HG02623 (cell line): ENCODE data around the gene MUC3A.
"Not testable (repeated sequence)": the region's sequence is repeated elsewhere in the genome, so short reads cannot be mapped to it uniquely, and the experiment has no call there.

Experiments used
- ATAC-seq: cut with Tn5 transposase; IDR thresholded peaks from one replicate; pipeline ENCODE4 v1.9.1; 2021; ENCODE audit warnings: moderate library complexity; ENCODE audit not compliant: unreplicated experiment

Gene MUC3A

GRCh38 chr7:100969066-100969615, 19.8 kb downstream of the MUC3A start, which contains the start of gene MUC12:
Gene MUC12 (plus strand): TSS chr7:100969565. CDS start chr7:100969623, 58 bp downstream.
- no peak for ATAC-seq

- ATAC-seq: no peak
Observed at GRCh38 chr7:100971111-100972001, 22.0 kb downstream of the MUC3A start.

GRCh38 chr7:100972002-100972347, 22.6 kb downstream of the MUC3A start:
- no peak for ATAC-seq

GRCh38 chr7:100974021-100974420, 24.7 kb downstream of the MUC3A start:
- ATAC-seq: no peak

DNA sequence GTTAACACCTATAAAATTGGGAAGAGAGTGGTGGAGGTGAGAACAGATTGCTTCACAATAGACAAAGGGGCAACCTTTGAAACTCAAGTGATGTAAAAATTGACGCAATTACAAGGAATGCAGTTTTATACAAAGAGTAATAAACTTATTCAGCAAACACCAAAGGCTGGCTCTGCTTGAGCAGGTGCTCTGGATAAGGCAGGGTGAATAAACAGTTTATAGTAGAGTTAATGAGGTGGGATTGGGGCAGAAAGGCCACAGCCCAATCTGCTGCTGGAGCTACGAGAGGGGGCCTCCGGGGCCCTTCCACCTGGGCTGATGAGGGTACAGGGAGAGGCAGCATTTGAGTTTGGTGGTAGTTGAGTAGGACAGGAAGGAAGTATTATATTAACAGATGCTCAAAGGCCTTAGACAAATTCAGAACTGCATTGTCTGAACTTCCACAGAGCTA, 26.1 kb downstream of the MUC3A start:
- ATAC-seq: no peak

DNA sequence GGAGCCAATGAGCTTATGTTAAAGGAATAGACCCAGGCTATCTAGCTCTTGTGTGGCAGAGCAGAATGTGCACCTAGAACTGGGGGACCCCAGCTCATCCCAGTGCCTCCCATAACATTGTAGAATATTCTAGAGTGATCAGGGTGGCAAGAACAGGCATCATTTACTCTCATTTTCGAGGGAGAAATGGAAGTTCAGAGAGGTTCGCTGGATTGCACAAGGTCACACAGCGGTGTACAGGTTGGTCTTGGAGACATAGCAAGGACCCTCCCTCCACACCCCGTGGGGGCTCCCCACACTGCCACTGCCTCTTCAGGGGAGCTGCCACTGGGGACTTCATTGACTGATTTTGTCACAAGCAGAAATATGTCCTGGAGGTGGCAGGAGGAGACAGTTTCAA, 29.0 kb downstream of the MUC3A start:
- ATAC-seq: no peak

DNA sequence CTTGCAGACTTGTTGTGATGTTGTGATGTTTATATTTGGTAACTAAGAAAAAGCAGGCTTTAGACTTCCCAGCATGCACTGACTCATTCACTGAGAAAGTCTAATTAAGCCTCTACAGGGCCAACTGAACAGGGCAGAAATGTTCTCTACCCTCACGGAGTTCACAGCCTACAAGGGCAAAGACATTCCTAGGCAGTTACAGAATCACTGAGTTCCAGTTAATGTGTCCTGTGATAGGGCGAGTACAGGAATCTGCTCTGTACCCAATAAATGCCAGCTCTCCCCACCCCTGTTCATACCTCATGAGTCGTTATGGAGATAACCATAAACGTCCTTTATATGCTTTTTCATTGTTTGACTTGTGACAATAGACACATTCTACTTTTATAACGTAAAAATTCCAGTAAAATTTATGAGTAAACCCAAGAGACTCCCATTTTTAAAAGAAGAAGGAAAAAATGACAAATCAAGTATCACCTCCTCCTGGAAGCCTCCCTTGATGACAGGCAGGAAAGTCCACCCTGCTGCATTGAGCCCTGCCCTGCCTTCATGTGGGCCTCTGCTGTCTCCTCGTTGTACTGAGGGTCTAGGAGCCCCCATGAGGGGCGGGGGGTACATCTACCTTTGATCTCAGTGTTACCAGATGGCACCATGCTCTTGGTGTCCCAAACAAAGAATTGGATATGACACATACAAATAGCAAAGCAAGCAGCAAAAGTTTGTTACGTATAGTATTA, 34.3 kb downstream of the MUC3A start:
- ATAC-seq: no peak

- ATAC-seq: not testable (repeated sequence)
Observed at GRCh38 chr7:100984241-100984918, 35.0 kb downstream of the MUC3A start.

- ATAC-seq: not testable (repeated sequence)
Observed at GRCh38 chr7:100985033-100985797, 35.9 kb downstream of the MUC3A start.

DNA sequence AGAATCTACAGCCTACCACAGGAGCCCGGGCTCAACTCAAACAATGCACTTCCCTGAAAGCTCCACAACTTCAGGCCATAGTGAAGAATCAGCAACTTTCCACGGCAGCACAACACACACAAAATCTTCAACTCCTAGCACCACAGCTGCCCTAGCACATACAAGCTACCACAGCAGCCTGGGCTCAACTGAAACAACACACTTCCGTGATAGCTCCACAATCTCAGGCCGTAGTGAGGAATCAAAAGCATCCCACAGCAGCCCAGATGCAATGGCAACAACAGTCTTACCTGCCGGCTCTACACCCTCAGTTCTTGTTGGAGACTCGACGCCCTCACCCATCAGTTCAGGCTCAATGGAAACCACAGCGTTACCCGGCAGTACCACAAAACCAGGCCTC, 42.3 kb downstream of the MUC3A start:
- no peak for ATAC-seq

GRCh38 chr7:100992280-100992679, 42.9 kb downstream of the MUC3A start:
- ATAC-seq: not testable (repeated sequence)

DNA sequence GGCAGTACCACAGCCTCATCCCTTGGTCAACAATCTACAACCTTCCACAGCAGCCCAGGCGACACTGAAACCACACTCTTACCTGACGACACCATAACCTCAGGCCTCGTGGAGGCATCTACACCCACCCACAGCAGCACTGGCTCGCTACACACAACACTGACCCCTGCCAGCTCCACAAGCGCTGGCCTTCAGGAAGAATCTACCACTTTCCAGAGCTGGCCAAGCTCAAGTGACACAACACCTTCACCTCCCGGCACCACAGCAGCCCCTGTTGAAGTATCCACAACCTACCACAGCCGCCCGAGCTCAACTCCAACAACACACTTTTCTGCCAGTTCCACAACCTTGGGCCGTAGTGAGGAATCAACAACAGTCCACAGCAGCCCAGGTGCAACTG, 45.3 kb downstream of the MUC3A start:
- ATAC-seq: not testable (repeated sequence)

GRCh38 chr7:100998530-100998929, 49.2 kb downstream of the MUC3A start:
- ATAC-seq: not testable (repeated sequence)

GRCh38 chr7:100999334-100999733, 50.0 kb downstream of the MUC3A start:
- ATAC-seq: not testable (repeated sequence)

DNA sequence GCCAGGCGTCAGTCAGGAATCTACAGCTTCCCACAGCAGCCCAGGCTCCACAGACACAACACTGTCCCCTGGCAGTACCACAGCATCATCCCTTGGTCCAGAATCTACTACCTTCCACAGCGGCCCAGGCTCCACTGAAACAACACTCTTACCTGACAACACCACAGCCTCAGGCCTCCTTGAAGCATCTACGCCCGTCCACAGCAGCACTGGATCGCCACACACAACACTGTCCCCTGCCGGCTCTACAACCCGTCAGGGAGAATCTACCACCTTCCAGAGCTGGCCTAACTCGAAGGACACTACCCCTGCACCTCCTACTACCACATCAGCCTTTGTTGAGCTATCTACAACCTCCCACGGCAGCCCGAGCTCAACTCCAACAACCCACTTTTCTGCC, 50.7 kb downstream of the MUC3A start:
- ATAC-seq: not testable (repeated sequence)

- ATAC-seq: not testable (repeated sequence)
Observed at GRCh38 chr7:101002333-101002732, 53.0 kb downstream of the MUC3A start.

- ATAC-seq: not testable (repeated sequence)
Observed at GRCh38 chr7:101007361-101007760, 58.0 kb downstream of the MUC3A start.

DNA sequence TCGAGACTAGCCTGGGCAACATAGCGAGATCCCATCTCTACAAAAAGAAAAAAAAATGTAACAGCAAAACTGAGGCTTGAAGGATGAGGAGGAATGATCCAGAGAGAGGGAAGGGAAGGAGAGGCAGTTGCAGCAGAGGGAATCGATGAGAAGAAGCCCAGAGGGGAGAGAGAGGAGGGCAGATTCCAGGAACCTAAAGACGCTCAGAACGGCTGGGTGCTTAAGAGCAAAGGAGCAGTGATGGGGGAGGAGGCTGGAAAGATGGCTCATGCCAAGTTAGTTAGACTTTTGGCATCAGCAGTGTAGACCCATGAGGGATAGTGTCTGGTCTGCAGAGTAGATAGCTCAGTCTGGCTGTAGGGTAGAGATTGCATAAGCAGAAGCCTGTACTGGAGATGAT, 60.3 kb downstream of the MUC3A start:
- ATAC-seq: no peak

GRCh38 chr7:101012931-101013330, 63.6 kb downstream of the MUC3A start:
- no peak for ATAC-seq

DNA sequence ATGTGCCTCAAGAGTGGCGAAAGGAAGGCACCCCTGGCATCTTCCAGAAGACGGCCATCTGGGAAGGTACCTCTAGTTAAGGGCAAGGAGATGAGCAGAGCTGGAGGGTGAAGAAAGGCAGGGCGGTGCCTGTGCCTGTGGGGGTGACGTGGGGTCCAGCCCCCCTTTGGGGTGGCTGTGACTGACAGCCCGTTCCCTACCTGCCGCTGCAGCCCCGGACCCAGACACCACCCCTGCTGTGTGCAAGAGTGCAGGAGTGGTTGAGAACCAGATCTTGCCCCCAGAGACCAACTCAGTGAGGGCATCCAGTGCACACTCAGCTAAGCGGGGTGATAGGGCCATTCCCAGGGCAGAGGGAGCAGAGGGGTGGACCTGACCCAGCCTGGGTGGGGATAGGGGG, 66.3 kb downstream of the MUC3A start:
- ATAC-seq: no peak
